K562 (cell line): ENCODE measurements around the gene TPO. TPM values are rescaled to one million over a fixed set of nuclear protein-coding genes. Genes with fewer than 3 reads are reported as not detected.

ENCODE experiments used
- ATAC-seq: fragments of 200-7000 bp; cut with Tn5 transposase; 3 replicates; pipeline ENCODE4 v1.9.1; 2020; ENCODE audit warnings: moderate library complexity
- BruUV-seq: library from RNA; stranded (reverse); fragments of 400-500 nt; replicated peaks from 2 replicates; lab custom pipeline; 2021; lab: Mats Ljungman, UMichigan
- CTCF ChIA-PET: fragments of 300-600 bp; formaldehyde crosslinking; extraction: SDS; loops from one replicate; lab custom pipeline; 2021; ENCODE audit warnings: low intra/inter-chr PET ratio; lab: Yijun Ruan, JAX
- POLR2A ChIA-PET: fragments of 300-600, 350-650 bp; sonication (Branson Sonifier 250); formaldehyde crosslinking; extraction: SDS; loops from one replicate; lab custom pipeline; 2021; ENCODE audit warnings: antibody characterized with exemption, inconsistent platforms; lab: Yijun Ruan, JAX
- DNase-seq, 4 experiments: peaks; one replicate each; pipeline versions ENCODE4 v3.0.0 to v3.0.0-alpha.2; 2011 to 2018; ENCODE audit warnings: low spot score in 3 of 4, mixed read lengths in 3 of 4; ENCODE audit errors: extremely low read depth in 1 of 4
- FAIRE-seq: peaks from 2 replicates; lab custom pipeline; 2011; peaks lifted over from hg19 to GRCh38; lab: Jason Lieb, UNC
- H2AFZ ChIP-seq: 2 replicates; pipeline ENCODE4 v1.6.0; 2011; ENCODE audit warnings: low read depth, low read length, control low read depth, inconsistent platforms
- H3K27ac ChIP-seq: fragments of 200-600 bp; 3 replicates; pipeline ENCODE4 v1.8.0; 2011; ENCODE audit warnings: low read depth, mild to moderate bottlenecking, control low read depth, inconsistent platforms, low read length, moderate library complexity, mixed read lengths; ENCODE audit errors: extremely low read depth
- H3K27me3 ChIP-seq, 2 experiments: fragments of 300-600 bp in 1 of 2; 2 replicates in 1 of 2; 3 replicates in 1 of 2; pipeline versions ENCODE4 v1.6.0 to v1.8.0; 2011; ENCODE audit warnings: inconsistent platforms in 2 of 2, low read length in 2 of 2, mild to moderate bottlenecking in 1 of 2, mixed read lengths in 1 of 2, moderate library complexity in 1 of 2; ENCODE audit not compliant: control insufficient read depth in 2 of 2, insufficient read depth in 2 of 2
- H3K36me3 ChIP-seq: fragments of 300-600 bp; 3 replicates; pipeline ENCODE4 v1.8.0; 2011; ENCODE audit warnings: mild to moderate bottlenecking, low read length, inconsistent platforms; ENCODE audit not compliant: control insufficient read depth, insufficient read depth
- H3K4me1 ChIP-seq, 2 experiments: fragments of 200-600 bp in 1 of 2; replicated peaks in 1 of 2; 2 replicates in 1 of 2; 3 replicates in 1 of 2; pipeline versions ENCODE4 v1.5.1 to v1.8.0; 2011; ENCODE audit warnings: inconsistent platforms in 2 of 2, low read length in 2 of 2, mild to moderate bottlenecking in 1 of 2, mixed read lengths in 1 of 2, moderate library complexity in 1 of 2; ENCODE audit not compliant: control insufficient read depth in 2 of 2, insufficient read depth in 2 of 2
- H3K4me2 ChIP-seq: 2 replicates; pipeline ENCODE4 v1.6.1; 2011; ENCODE audit warnings: low read length, control low read depth, inconsistent platforms, mixed read lengths; ENCODE audit not compliant: insufficient read depth
- H3K4me3 ChIP-seq: fragments of 200-600 bp; sonication (generic), shearing (Covaris generic); 2 replicates; pipeline ENCODE4 v1.5.1; 2016; ENCODE audit warnings: control low read depth, inconsistent platforms
- H3K79me2 ChIP-seq: fragments of 200-600 bp; 3 replicates; pipeline ENCODE4 v1.8.0; 2011; ENCODE audit warnings: low read length, inconsistent platforms; ENCODE audit not compliant: control insufficient read depth, insufficient read depth
- H3K9ac ChIP-seq, 2 experiments: 2 replicates each; pipeline versions ENCODE4 v1.6.0 to v1.6.1; 2011; ENCODE audit warnings: low read depth in 2 of 2, low read length in 2 of 2, control low read depth in 1 of 2, inconsistent platforms in 1 of 2, mild to moderate bottlenecking in 1 of 2, mixed read lengths in 1 of 2; ENCODE audit not compliant: insufficient read depth in 1 of 2
- H3K9me1 ChIP-seq: one replicate; pipeline ENCODE4 v1.6.0; 2011; ENCODE audit warnings: inconsistent platforms, mild to moderate bottlenecking, low read length, moderate library complexity; ENCODE audit not compliant: control insufficient read depth, insufficient read depth
- H3K9me3 ChIP-seq: replicated peaks from 2 replicates; pipeline ENCODE4 v1.5.1; 2011; ENCODE audit warnings: low read depth, low read length, inconsistent platforms; ENCODE audit not compliant: control insufficient read depth, insufficient read depth
- H4K20me1 ChIP-seq: replicated peaks from 2 replicates; pipeline ENCODE4 v1.6.1; 2011; ENCODE audit warnings: low read length, inconsistent platforms, mixed read lengths; ENCODE audit not compliant: control insufficient read depth, insufficient read depth
- NBN ChIP-seq: fragments of 450-650 bp; IDR thresholded peaks from 2 replicates; pipeline ENCODE4 v1.6.1; 2016; ENCODE audit warnings: low read depth, mild to moderate bottlenecking
- NR2C2 ChIP-seq, 2 experiments: fragments of 200-800 bp in 1 of 2; sonication (Bioruptor generic) in 1 of 2; sonication (generic) in 1 of 2; formaldehyde crosslinking in 1 of 2; IDR thresholded peaks; 2 replicates each; pipeline versions ENCODE4 v1.6.1 to v1.8.0; 2016 to 2022; ENCODE audit warnings: mild to moderate bottlenecking in 1 of 2, missing compliant biosample characterization in 1 of 2, missing genetic modification characterization in 1 of 2, missing genetic modification reagents in 1 of 2
- PTRF ChIP-seq: fragments of 450-650 bp; IDR thresholded peaks from 2 replicates; pipeline ENCODE4 v1.6.1; 2016; ENCODE audit warnings: mild to moderate bottlenecking, missing genetic modification characterization, missing compliant biosample characterization
- RBFOX2 ChIP-seq: fragments of 200-400 bp; formaldehyde crosslinking; IDR thresholded peaks from 2 replicates; pipeline ENCODE4 v1.6.1; 2017; ENCODE audit warnings: low read depth, mild to moderate bottlenecking, low read length, moderate library complexity
- RBM34 ChIP-seq: fragments of 200-400 bp; formaldehyde crosslinking; IDR thresholded peaks from 2 replicates; pipeline ENCODE4 v1.6.1; 2018; ENCODE audit warnings: low read length, borderline replicate concordance; ENCODE audit not compliant: insufficient read depth
- RCOR1 ChIP-seq, 2 experiments: IDR thresholded peaks; 2 replicates each; pipeline ENCODE4 v1.6.1; 2012; ENCODE audit warnings: low read depth in 2 of 2, low read length in 2 of 2, borderline replicate concordance in 1 of 2, improper control_type of control experiment in 1 of 2
- SIX5 ChIP-seq, 2 experiments: IDR thresholded peaks; 2 replicates each; pipeline ENCODE4 v1.6.1; 2011; ENCODE audit warnings: low read length in 2 of 2, borderline replicate concordance in 1 of 2, low read depth in 1 of 2, mild to moderate bottlenecking in 1 of 2, moderate library complexity in 1 of 2; ENCODE audit not compliant: insufficient read depth in 1 of 2
- U2AF1 ChIP-seq: fragments of 200-400 bp; formaldehyde crosslinking; optimal IDR thresholded peaks from 2 replicates; pipeline ENCODE3; 2017; ENCODE audit warnings: mild to moderate bottlenecking, low read depth, low read length, moderate library complexity
- ZEB2 ChIP-seq: fragments of 450-650 bp; IDR thresholded peaks from 2 replicates; pipeline ENCODE4 v1.6.1; 2016
- WGBS: fragments of 100-300 bp; shearing (Covaris generic); methylation state at CpG from one replicate; pipeline ENCODE4 v1.1.6; 2016; ENCODE audit warnings: low coverage, mixed read lengths; ENCODE audit not compliant: insufficient coverage; ENCODE audit errors: missing lambda C conversion rate; 5-methylcytosine and 5-hydroxymethylcytosine counted together
- in situ Hi-C: fragments of 300-500 bp; cut with MboI; formaldehyde crosslinking; loops from 4 replicates; pipeline ENCODE4 v1.15.0; 2018; ENCODE audit warnings: inconsistent platforms, mixed read lengths
- intact Hi-C: fragments of 100-400 bp; cut with micrococcal nuclease; formaldehyde crosslinking; loops from 2 replicates; pipeline ENCODE4 v1.14.2; 2022
- polyA plus RNA-seq, 8 experiments: library from polyadenylated mRNA; depleted of rRNA in 4 of 8; stranded (reverse) in 5 of 8; unstranded in 3 of 8; fragments of >200 nt; fragmentation: Nextera tagmentation in 2 of 8; fragmentation: Illumina TruSeq in 1 of 8; extraction: Ambion mirVana in 2 of 8; extraction: Trizol in 1 of 8; gene quantifications; 2 replicates each; pipeline versions ENCODE4 v1.2.1 to v1.2.3, GENCODE V29; 2011 to 2014; ENCODE audit warnings: inconsistent platforms in 1 of 8, missing spikeins in 1 of 8
- total RNA-seq, 7 experiments: library from RNA; depleted of rRNA in 6 of 7; stranded (reverse); fragments of >200 nt in 6 of 7; fragmentation: Illumina TruSeq in 2 of 7; extraction: Trizol in 2 of 7; gene quantifications; 2 replicates each; pipeline versions ENCODE4 v1.2.1 to v1.2.3, GENCODE V29; 2011 to 2021; ENCODE audit warnings: low replicate concordance in 1 of 7
- TF ChIP-seq, protein P1 (sequence below): fragments of 450-650 bp; IDR thresholded peaks from 2 replicates; pipeline ENCODE4 v1.6.1; 2016; ENCODE audit warnings: missing biosample characterization, missing genetic modification characterization
- TF ChIP-seq, protein P2 (sequence below): fragments of 250-450 bp; sonication (Bioruptor Pico); IDR thresholded peaks from 2 replicates; pipeline ENCODE4 v1.8.0; 2022; ENCODE audit warnings: inconsistent platforms
- TF ChIP-seq, protein P3 (sequence below): IDR thresholded peaks from 2 replicates; pipeline ENCODE4 v1.6.1; 2012; ENCODE audit warnings: low read depth, low read length, improper control_type of control experiment, borderline replicate concordance

Gene TPO
- total and polyA plus RNA-seq, 9 of the 15 experiments (the other 6 are each of a cell fraction or from before 2014, with no cell fraction given), result not detected

DNA sequence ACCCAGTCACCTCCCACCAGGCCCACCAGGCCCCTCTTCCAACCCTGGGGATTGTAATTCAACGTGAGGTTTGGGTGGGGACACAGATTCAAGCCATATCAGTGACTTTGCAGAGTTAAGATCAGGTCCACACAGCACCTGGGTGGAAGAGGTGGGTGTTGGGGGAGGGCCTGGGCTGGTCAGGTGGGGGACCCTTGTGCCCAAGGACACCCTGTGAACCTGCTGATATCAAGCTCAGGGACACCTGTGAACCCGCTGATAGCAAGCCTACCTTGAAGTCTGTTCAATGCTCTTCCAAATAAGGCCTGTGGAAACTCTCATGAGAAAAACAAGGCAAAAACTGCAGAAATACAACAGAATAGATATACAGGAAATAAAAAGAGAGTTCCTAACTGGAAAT lies 19.9 kb upstream of the TPO start:
- no peak for FAIRE-seq
- Histone ChIP-seq H3K9me1 (no peaks in the 10 kb centered on the region), H3K79me2 (no peaks in the 10 kb centered on the region), H4K20me1 (no peaks in the 10 kb centered on the region), H2AFZ (no peak overlapping the region)
- POLR2A ChIA-PET, result no interaction called here
- intact Hi-C loops, result no loop called here
- BruUV-seq, result no TSS peak
- WGBS, result 0% methylated on average over 2 of the region's 2 CpGs
- TF ChIP-seq, protein P1, sequence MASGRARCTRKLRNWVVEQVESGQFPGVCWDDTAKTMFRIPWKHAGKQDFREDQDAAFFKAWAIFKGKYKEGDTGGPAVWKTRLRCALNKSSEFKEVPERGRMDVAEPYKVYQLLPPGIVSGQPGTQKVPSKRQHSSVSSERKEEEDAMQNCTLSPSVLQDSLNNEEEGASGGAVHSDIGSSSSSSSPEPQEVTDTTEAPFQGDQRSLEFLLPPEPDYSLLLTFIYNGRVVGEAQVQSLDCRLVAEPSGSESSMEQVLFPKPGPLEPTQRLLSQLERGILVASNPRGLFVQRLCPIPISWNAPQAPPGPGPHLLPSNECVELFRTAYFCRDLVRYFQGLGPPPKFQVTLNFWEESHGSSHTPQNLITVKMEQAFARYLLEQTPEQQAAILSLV (tag), result no peak
- TF ChIP-seq, protein P2, sequence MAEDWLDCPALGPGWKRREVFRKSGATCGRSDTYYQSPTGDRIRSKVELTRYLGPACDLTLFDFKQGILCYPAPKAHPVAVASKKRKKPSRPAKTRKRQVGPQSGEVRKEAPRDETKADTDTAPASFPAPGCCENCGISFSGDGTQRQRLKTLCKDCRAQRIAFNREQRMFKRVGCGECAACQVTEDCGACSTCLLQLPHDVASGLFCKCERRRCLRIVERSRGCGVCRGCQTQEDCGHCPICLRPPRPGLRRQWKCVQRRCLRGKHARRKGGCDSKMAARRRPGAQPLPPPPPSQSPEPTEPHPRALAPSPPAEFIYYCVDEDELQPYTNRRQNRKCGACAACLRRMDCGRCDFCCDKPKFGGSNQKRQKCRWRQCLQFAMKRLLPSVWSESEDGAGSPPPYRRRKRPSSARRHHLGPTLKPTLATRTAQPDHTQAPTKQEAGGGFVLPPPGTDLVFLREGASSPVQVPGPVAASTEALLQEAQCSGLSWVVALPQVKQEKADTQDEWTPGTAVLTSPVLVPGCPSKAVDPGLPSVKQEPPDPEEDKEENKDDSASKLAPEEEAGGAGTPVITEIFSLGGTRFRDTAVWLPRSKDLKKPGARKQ (CRISPR knock-in tag), result no peak
- no peak for TF ChIP-seq PTRF (tag)
- TF ChIP-seq U2AF1, result no peak
- TF ChIP-seq SIX5 (IDR thresholded peaks at IDR 0.05; ENCODE audit: borderline replicate concordance in 1 of 2, insufficient read depth in 1 of 2, low read depth in 1 of 2, low read length in 2 of 2), result no peak
- no peak for TF ChIP-seq NR2C2 (CRISPR knock-in tag; IDR thresholded peaks at IDR 0.05)
- no peak for TF ChIP-seq NR2C2 (tag; IDR thresholded peaks at IDR 0.05)
- TF ChIP-seq ZEB2, result no peak
- TF ChIP-seq RBFOX2, result no peak
- TF ChIP-seq, protein P3, sequence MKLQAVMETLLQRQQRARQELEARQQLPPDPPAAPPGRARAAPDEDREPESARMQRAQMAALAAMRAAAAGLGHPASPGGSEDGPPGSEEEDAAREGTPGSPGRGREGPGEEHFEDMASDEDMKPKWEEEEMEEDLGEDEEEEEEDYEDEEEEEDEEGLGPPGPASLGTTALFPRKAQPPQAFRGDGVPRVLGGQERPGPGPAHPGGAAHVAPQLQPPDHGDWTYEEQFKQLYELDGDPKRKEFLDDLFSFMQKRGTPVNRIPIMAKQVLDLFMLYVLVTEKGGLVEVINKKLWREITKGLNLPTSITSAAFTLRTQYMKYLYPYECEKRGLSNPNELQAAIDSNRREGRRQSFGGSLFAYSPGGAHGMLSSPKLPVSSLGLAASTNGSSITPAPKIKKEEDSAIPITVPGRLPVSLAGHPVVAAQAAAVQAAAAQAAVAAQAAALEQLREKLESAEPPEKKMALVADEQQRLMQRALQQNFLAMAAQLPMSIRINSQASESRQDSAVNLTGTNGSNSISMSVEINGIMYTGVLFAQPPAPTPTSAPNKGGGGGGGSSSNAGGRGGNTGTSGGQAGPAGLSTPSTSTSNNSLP, result no peak
- no peak for TF ChIP-seq NBN
- no peak for TF ChIP-seq RCOR1 (IDR thresholded peaks at IDR 0.05; ENCODE audit: borderline replicate concordance in 1 of 2, low read depth in 2 of 2, low read length in 2 of 2)
- no peak for TF ChIP-seq RBM34
- TF ChIP-seq, all 486 proteins: peak for 0
- CTCF ChIA-PET, result no interaction called here
- in situ Hi-C loops, result no loop called here
- no peaks in the 10 kb centered on the region for H3K9me3 ChIP-seq
- no peak overlapping the region for H3K9ac ChIP-seq
- H3K36me3 ChIP-seq, result no peaks in the 10 kb centered on the region
- no peak for DNase-seq
- no peaks in the 10 kb centered on the region; a peak in 1 of 5 replicates for H3K4me1 ChIP-seq
- no peak overlapping the region for H3K4me2 ChIP-seq
- no peak overlapping the region for H3K4me3 ChIP-seq
- no peak overlapping the region for H3K27ac ChIP-seq
- no peak for ATAC-seq
- H3K27me3 ChIP-seq, result no peaks in the 10 kb centered on the region
